Measurements from ENCODE around the gene ZBTB7B. TPM values are rescaled to one million over a fixed set of nuclear protein-coding genes. Genes with fewer than 3 reads are reported as not detected.
A peak's percentile ranks its signal among the peaks of the same experiment; 100 is the strongest.

ZBTB7B gene
- total RNA-seq, 4 donors from 2014 or later = 101 to 220 (median 113) TPM

DNA sequence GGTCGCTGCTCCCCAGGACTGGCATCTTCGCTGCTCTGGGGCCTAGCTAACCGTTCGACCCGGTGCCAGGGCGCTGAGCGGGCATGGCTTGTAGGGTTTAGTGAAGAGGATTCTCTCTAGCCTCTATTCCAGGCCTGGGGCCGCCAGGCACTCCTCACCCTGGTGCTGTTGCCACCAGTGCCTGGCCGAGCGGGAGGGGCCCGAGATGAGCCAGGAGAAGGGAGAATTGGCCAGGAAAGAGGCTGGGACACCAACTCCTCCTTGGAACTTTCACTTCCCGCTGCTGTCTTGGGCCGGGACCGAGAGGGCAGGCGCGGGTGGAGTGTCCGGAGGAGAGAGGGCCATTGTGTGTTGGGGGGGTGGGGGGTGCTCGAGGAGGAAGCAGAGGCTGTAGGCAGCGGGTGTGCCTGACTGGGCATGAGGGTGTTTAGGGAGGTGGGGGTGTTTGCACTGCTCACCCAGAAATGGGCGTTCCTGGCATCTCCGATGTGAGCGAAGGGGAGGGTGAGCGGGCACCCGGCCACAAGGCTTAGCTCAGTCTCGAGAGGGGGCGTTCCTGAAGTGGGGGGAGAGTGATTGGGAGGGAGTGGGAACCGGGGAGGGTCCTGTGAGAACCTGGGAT is 49.3 kb downstream of the ZBTB7B start:
- no peak for DNase-seq
- Histone ChIP-seq H3K27me3 (no peaks in the 10 kb centered on the region), H3K9me3 (no peaks in the 10 kb centered on the region), H3K27ac (peak overlapping the region; percentile 94 to 98 (median 98)), H3K4me3 (peak overlapping the region; percentile 65 to 93 (median 88)), H3K36me3 (peaks cover 14 to 42% (median 28%) of the 10 kb centered on the region in 3 donors), H3K4me1 (peaks cover 26 to 64% (median 32%) of the 10 kb centered on the region in 3 donors)
- WGBS, 2 donors = 0 to 8% methylated on average over 4 to 8 of the region's 27 CpGs
- TF ChIP-seq POLR2A (IDR thresholded peaks at IDR 0.05) = no peak
- TF ChIP-seq, protein P1, sequence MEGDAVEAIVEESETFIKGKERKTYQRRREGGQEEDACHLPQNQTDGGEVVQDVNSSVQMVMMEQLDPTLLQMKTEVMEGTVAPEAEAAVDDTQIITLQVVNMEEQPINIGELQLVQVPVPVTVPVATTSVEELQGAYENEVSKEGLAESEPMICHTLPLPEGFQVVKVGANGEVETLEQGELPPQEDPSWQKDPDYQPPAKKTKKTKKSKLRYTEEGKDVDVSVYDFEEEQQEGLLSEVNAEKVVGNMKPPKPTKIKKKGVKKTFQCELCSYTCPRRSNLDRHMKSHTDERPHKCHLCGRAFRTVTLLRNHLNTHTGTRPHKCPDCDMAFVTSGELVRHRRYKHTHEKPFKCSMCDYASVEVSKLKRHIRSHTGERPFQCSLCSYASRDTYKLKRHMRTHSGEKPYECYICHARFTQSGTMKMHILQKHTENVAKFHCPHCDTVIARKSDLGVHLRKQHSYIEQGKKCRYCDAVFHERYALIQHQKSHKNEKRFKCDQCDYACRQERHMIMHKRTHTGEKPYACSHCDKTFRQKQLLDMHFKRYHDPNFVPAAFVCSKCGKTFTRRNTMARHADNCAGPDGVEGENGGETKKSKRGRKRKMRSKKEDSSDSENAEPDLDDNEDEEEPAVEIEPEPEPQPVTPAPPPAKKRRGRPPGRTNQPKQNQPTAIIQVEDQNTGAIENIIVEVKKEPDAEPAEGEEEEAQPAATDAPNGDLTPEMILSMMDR (IDR thresholded peaks at IDR 0.05) = no peak
- intact Hi-C loops (cut with DNase I) = no loop called here

DNA sequence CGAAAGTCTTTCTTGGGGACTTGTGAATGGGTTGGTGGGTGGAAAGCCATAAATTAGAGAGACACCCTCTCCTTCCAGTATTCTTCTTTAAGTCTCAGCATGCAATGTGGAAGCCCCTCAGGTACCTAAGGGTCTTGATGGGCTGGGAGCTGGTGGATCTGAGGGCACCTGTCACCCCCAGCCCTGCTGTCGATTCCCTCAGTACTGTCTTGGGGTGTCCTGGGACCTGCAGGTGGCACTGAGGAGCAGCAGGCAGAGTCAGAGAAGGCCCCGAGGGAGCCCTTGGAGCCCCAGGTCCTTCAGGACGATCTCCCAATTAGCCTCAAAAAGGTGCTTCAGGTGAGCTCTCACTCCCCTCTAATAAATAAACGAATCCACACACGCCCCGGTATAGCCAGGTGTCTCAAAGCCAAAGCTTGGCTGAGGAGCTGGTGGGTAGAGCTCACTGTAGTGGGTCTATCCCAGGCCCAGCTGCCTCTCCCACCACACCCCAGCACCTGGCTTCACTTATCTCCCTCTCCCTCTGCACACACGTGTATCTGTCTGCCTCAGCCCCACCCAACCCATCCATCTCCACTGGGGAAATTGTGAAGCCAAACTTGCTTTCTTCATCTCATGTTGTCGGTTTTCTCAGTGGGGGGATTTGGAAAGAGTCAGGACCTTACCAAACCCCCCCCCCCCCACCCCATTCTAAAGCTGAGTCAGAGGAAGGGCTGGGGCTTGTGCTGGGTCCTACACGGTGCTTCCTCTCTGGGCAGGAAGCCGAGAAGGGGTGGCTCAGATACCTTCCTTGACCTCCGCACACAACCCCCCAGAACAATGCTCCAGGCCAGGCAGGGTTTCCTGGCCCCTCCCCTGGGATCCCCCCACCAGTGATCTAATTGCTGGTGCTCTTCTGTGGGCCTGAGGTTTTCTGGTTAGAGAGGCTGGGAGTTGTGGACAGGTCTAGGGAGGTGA is 50.1 kb downstream of the ZBTB7B start:
- Histone ChIP-seq H3K27ac (peak overlapping the region; percentile 94 to 98 (median 98)), H3K4me1 (peaks cover 26 to 64% (median 32%) of the 10 kb centered on the region in 3 donors), H3K4me3 (peak overlapping the region; percentile 65 to 93 (median 88)), H3K9me3 (no peaks in the 10 kb centered on the region), H3K36me3 (peaks cover 19 to 50% (median 37%) of the 10 kb centered on the region in 3 donors), H3K27me3 (no peaks in the 10 kb centered on the region)
- WGBS, 2 donors = 28 to 30% methylated on average over 6 to 8 of the region's 12 CpGs
- intact Hi-C loops (cut with DNase I) = no loop called here
- DNase-seq = no peak
- TF ChIP-seq, protein P1 (IDR thresholded peaks at IDR 0.05) = peak in 4 of 6 experiments; percentile 13 to 48 (median 24)
- no peak for TF ChIP-seq POLR2A (IDR thresholded peaks at IDR 0.05)

DNA sequence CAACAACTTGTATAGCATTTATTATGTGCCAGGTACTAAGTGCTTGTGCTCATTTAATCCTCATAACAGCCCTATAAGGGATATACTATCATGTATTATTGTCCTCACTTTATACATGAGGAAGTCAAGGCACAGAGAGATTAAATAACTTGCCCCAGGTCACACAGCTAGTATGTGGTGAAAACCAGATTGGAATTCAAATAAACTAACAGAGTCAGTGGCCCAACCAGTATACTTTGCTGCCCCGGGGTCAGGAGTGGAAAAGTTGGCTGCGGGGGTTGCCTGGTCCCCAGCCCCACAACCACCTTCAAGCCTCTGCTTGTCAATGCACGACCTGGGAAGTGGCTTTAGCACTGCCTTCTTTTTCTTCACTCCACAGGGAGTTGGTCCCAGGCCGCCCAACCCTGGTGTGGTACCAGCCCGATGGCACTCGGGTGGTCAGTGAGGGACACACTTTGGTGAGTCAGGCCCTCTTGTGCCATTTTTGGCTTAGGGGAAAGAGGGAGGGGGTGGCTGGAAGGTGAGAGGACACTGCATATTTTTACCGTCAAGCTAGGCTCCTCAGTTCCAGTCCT is 51.0 kb downstream of the ZBTB7B start:
- TF ChIP-seq, protein P1 (IDR thresholded peaks at IDR 0.05) = no peak
- TF ChIP-seq POLR2A (IDR thresholded peaks at IDR 0.05) = no peak
- Histone ChIP-seq H3K4me3 (peak overlapping the region in 1 of 4 donors; percentile 91), H3K4me1 (peaks cover 26 to 56% (median 32%) of the 10 kb centered on the region in 3 donors), H3K27me3 (no peaks in the 10 kb centered on the region), H3K9me3 (no peaks in the 10 kb centered on the region), H3K27ac (peak overlapping the region; percentile 15 to 98 (median 98)), H3K36me3 (peaks cover 19 to 59% (median 46%) of the 10 kb centered on the region in 3 donors)
- intact Hi-C loops (cut with DNase I) = no loop called here
- no peak for DNase-seq
- 62 to 72% methylated on average over 3 to 7 of the region's 7 CpGs for WGBS, 2 donors

DNA sequence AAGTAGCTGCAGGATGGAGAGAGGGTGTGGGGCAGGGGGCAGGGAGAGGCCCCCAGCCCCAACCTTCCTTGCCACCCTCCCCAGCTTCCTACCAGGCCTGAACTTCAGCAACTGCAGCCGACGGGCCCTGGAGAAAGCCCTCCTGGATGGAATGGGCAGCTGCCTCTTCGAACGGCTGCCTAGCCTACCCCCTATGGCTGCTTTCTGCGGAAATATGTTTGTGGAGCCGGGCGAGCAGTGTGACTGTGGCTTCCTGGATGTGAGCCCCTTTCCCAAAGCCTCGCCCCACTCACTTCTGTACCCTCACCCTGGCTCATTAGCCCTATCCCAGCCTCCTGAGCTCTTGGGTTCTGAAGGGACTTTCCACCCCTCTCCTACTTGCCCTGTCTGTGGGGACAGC is 54.5 kb downstream of the ZBTB7B start:
- H3K27ac ChIP-seq = no peak overlapping the region
- no peaks in the 10 kb centered on the region for H3K27me3 ChIP-seq
- WGBS, 2 donors = 97 to 100% methylated on average over 3 to 4 of the region's 8 CpGs
- H3K4me1 ChIP-seq = peaks cover 19 to 39% (median 30%) of the 10 kb centered on the region in 3 donors
- DNase-seq = no peak
- TF ChIP-seq POLR2A (IDR thresholded peaks at IDR 0.05) = no peak
- TF ChIP-seq, protein P1 (IDR thresholded peaks at IDR 0.05) = no peak
- H3K4me3 ChIP-seq = no peak overlapping the region
- peaks cover 19 to 92% (median 54%) of the 10 kb centered on the region in 3 donors for H3K36me3 ChIP-seq
- H3K9me3 ChIP-seq = no peaks in the 10 kb centered on the region
- intact Hi-C loops (cut with DNase I) = no loop called here

Measured in esophagus squamous epithelium (tissue), 5 donors.